Type B pancreatic cell (in vitro differentiated cells): ENCODE measurements around the gene FAM120B. TPM values are rescaled to one million over a fixed set of nuclear protein-coding genes. Genes with fewer than 3 reads are reported as not detected.

Experiments
- DNase-seq: peaks from one replicate; pipeline ENCODE4 v3.0.0; 2021; ENCODE audit warnings: mixed read lengths; ENCODE audit not compliant: unreplicated experiment; ENCODE audit errors: extremely low spot score
- H3K27ac Mint-ChIP-seq: 2 replicates; pipeline ENCODE4 v1.8.0; 2021; ENCODE audit warnings: mild to moderate bottlenecking, mixed read lengths
- H3K27me3 Mint-ChIP-seq: 2 replicates; pipeline ENCODE4 v1.8.0; 2021; ENCODE audit warnings: mixed read lengths
- H3K36me3 Mint-ChIP-seq: 2 replicates; pipeline ENCODE4 v1.8.0; 2021; ENCODE audit warnings: mixed read lengths
- H3K4me1 Mint-ChIP-seq: one replicate; pipeline ENCODE4 v1.8.0; 2021; ENCODE audit warnings: mixed read lengths; ENCODE audit not compliant: unreplicated experiment
- H3K4me3 Mint-ChIP-seq: 2 replicates; pipeline ENCODE4 v1.8.0; 2021; ENCODE audit warnings: mild to moderate bottlenecking, mixed read lengths
- H3K9me3 Mint-ChIP-seq: 2 replicates; pipeline ENCODE4 v1.8.0; 2021; ENCODE audit warnings: mixed read lengths
- microRNA-seq: library from miRNA; unstranded; fragments of <30 nt; microRNA quantifications from one replicate; pipeline ENCODE4, GENCODE V29; 2020
- total RNA-seq: library from RNA; stranded (reverse); gene quantifications from 2 replicates; pipeline ENCODE4 v1.2.1, GENCODE V29; 2021; ENCODE audit warnings: low replicate concordance
- TF ChIP-seq, protein P1 (sequence below): fragments of 200-600 bp; sonication (generic); conservative IDR thresholded peaks from 2 replicates; pipeline ENCODE4 v1.5.0; 2021; ENCODE audit warnings: antibody characterized with exemption, mild to moderate bottlenecking

The FAM120B gene
- total RNA-seq, 1 donor from 2014 or later = 40.5 TPM

DNA sequence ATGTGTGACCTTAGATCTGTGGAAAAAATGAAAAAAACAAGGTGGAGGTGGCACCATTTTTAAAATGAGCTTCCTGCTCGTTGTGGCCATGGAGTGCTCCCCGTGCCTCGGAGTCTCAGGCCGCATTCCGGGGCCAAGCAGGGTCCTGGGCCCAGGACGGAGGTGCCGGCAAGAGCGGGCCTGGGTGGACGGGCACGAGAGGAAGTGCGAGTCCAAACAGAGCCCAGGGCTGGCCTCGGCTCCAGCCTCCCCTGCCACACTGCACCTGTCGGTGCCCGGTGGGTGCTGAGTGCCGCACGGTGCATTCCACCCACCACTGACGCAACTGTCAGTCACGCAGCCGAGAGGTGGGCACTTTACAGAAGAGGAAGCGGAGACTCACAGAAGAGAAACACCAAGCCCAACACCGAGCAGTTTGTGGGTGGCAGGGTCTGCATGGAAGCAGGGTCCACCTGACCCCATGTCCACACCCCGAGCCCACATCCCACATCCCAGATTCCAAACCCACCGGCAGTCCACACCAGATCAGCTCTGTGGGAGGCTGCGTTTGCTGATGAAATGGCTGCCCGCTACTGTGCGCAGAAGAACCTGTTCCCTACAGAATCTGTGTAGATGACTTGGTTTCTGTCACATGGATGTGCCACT, 148.9 kb downstream of the FAM120B start:
- TF ChIP-seq, protein P1, sequence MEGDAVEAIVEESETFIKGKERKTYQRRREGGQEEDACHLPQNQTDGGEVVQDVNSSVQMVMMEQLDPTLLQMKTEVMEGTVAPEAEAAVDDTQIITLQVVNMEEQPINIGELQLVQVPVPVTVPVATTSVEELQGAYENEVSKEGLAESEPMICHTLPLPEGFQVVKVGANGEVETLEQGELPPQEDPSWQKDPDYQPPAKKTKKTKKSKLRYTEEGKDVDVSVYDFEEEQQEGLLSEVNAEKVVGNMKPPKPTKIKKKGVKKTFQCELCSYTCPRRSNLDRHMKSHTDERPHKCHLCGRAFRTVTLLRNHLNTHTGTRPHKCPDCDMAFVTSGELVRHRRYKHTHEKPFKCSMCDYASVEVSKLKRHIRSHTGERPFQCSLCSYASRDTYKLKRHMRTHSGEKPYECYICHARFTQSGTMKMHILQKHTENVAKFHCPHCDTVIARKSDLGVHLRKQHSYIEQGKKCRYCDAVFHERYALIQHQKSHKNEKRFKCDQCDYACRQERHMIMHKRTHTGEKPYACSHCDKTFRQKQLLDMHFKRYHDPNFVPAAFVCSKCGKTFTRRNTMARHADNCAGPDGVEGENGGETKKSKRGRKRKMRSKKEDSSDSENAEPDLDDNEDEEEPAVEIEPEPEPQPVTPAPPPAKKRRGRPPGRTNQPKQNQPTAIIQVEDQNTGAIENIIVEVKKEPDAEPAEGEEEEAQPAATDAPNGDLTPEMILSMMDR = no peak

DNA sequence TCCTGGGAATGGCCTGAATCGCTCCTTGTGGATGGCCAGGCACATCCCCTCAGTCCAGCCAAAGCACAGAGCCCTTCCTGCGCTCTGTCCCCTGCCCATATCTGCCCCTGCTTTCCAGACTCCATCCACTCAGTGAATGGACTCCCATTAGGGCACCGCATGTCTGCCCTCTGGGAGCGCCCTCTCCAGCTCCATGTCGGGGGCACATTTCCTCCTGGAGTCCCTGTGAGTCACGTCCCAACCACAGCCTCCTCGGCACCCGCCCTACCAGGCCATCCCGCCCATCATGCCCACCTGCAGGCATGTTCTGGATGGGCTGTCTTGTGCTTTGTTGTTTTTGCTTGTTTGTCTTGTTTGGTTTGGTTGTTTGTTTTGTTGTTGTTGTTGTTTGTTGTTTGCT, 149.8 kb downstream of the FAM120B start:
- Mint-ChIP-seq H3K4me3 (no peak overlapping the region), H3K4me1 (peaks cover 23% of the 10 kb centered on the region), H3K27ac (no peak overlapping the region), H3K9me3 (no peaks in the 10 kb centered on the region), H3K36me3 (no peaks in the 10 kb centered on the region), H3K27me3 (peaks cover 11% of the 10 kb centered on the region)
- TF ChIP-seq, protein P1 = no peak
- no peak for DNase-seq

More for the DNA sequence above, 148.9 kb downstream of the FAM120B start:
- peaks cover 23% of the 10 kb centered on the region for H3K4me1 Mint-ChIP-seq
- H3K27me3 Mint-ChIP-seq = peaks cover 11% of the 10 kb centered on the region
- H3K27ac Mint-ChIP-seq = no peak overlapping the region
- H3K4me3 Mint-ChIP-seq = no peak overlapping the region
- H3K36me3 Mint-ChIP-seq = no peaks in the 10 kb centered on the region
- no peaks in the 10 kb centered on the region for H3K9me3 Mint-ChIP-seq
- no peak for DNase-seq

Small RNA genes lying within 50 kb of the gene (microRNA-seq; reads per million reads assigned to microRNA genes)
- gene MIR4644 = not detected

Other genes with a start within 250 kb of the FAM120B start
- 4.2 and 11.7 TPM in 2 replicates for gene DLL1, start 15.7 kb upstream of the FAM120B start, total RNA-seq
- gene PSMB1, start 246.5 kb downstream of the FAM120B start, total RNA-seq = 150 and 158 TPM in 2 replicates
- gene TBP, start 247.6 kb downstream of the FAM120B start, total RNA-seq = 18.2 and 20.8 TPM in 2 replicates